ENCODE results near the gene AGXT2.
"Not testable (repeated sequence)": the region's sequence is repeated elsewhere in the genome, so short reads cannot be mapped to it uniquely, and the experiment has no call there.

Gene AGXT2

DNA sequence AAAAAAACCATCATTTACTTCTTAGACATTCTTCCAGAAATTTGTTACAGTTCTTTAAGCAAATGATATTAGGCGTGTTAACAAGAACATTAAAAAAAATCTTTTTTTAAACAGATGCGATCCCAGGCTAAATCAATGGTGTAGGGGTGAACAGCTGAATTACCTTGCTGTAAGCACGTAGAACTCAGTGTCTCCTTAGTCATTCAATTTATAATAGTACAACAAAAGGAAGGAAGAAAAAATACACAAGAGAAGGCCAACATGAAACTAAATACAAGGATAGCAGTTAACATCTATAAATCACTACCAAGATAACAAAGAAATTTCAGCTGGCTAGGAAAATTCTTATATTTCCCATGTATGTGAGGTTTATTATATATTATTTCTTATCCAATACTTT lies 35.4 kb downstream of the AGXT2 start:
- DNase-seq (ENCODE audit: low read depth): no peak

DNA sequence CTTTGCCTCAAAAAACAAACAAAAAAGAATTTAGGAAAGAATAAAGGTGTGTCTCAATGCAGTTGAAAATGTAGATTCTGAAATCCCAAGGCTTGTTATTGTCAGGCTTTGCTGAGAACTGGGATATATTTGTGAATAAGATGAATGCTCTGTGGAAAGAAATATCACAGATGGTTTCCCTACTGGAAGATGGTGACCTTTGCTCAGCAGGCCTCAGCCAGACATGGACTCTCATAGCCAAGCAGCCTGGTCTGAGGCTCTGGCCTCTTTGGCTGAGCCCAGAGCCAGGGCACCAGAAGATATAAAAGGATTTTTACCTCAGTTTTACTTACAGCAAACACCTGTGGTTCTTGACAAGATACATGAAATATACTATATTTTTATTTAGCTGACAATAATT lies 37.1 kb downstream of the AGXT2 start:
- no peak for DNase-seq (ENCODE audit: low read depth)

DNA sequence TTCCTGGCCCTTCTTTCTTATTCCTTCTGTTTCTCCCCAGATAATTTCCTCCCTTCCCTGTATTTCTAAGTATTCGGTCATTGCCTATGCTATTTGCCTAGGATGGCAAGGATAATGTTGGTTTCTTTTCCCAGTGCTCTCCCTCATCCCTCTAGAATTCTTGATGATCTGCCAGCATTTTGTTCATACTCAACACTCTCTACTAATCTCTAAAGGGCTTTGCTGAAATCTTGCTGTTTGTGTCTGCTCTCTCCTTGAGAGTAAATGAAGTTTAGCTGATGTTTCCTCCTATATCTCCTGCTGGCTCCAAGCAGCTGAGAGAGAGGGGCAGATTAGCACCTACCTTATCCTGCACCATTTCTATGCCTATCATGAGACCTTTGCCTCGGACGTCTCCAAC lies 38.1 kb downstream of the AGXT2 start:
- DNase-seq (ENCODE audit: low read depth): no peak

DNA sequence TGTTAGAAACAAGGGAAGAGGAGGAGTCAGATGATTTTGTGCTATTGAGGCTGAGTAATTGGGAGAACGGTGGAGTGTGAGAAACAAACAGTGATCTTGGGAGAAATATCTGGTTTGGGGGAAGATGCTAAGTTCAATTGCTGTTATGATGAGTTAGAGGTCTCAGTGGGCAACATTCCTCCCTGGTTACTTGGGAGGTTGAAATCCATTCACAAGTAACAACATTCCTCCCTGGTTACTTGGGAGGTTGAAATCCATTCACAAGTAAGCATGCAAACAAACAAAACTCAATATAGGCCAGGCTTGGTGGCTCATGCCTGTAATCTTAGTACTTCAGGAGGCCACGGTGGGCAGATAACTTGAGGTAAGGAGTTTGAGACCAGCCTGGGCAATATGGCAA lies 38.7 kb downstream of the AGXT2 start:
- no peak for DNase-seq (ENCODE audit: low read depth)

DNA sequence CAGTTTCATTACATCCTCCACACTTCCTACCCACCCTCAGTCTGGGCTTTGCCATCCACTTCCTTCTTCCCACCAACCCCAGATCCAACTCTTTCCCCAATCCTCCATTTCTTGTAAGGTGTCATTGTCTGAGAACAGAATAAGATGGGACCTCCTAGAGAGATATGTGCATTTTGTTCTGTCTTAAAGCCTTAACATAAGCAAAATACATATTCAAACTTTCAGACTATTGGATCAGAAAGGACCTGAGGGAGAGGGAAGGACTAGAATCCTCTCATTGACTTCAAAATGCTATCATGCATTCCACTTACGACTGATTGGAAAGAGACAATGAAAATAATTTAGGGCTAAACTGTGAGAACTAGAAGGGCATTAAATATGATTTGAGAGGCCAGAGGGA lies 43.0 kb downstream of the AGXT2 start:
- no peak for DNase-seq (ENCODE audit: low read depth)

DNA sequence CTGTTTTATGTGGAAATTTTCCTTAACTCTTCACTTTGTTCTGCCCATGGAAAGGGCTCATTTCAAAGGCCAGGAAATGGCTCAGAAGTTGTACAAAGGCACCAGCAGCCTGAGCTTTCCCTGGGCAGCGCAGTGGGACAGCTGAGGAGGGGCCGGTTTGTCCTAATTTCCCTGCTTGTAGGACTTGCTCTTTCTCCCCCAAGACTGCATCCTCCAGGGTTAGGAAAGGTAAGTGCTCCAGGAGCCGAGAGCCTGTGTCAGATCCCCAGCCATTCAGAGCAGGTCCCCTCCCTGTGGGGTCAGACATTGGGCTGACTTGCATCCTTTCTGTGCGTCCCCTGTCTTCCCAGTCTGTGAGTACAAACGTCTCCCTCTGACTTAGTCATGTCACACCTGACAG lies 43.5 kb downstream of the AGXT2 start:
- no peak for DNase-seq (ENCODE audit: low read depth)

DNA sequence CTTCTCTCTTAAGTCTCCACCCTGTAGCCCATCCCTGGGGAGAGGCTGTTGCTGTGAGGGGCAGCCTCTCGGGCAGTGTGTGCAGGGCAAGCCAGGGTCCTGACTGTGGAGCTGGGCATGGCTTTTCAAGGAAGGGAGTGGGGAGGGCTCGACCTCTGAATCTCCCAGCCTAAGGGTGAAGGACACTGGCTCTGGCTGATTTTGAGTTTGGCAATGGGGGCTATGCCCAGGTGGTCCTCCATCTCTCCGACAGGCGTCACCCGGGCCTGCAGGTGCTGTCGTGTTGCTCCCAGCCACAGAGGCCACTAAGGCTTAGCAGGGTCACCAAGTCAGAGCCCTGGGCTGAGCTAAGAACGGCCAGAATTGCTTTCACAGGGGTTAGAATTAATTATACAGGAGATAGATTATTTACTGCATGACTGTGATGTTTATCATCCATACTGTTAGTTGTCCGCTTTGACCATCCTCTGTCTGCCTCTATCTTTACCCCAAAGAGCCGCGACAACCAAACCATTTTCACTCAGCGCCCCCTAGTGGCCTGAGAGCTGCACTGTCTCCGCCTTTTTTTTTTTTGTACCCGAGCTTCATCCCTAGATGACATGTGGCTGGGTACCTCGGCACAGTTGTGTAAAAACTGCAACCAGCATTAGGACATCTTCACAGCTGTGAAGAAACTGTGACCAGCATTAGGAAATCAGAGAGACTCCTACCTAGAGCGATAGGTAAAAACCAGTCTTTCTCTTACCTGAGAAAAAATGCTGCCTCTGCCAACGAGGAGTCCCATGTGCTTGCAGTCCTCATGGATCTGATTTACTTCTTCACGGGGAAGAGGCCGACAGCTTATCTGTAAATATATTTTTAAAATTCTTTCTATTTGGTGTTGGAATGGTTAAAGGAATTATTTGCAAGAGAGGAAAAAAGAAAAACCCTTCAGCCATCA lies 44.5 kb downstream of the AGXT2 start:
- no peak for DNase-seq (ENCODE audit: low read depth)

DNA sequence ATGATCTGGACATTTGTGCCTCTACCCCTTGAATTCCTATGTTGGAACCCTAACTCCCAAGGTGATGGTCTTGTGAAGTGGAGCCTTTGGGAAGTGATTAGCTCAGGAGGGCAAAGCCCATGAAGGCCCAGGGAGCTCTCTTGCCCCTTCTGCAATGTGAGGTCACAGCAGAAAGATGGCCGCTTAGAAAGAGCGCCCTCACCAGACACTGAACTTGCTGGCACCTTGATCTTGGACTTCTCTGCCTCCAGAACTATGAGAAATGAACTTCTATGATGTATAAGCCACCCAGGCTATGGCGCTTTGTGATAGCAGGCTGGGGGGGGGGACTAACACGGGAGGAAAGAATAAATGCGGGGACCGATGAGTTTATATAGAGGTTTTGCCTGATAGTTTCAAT lies 45.3 kb downstream of the AGXT2 start:
- no peak for DNase-seq (ENCODE audit: low read depth)

DNA sequence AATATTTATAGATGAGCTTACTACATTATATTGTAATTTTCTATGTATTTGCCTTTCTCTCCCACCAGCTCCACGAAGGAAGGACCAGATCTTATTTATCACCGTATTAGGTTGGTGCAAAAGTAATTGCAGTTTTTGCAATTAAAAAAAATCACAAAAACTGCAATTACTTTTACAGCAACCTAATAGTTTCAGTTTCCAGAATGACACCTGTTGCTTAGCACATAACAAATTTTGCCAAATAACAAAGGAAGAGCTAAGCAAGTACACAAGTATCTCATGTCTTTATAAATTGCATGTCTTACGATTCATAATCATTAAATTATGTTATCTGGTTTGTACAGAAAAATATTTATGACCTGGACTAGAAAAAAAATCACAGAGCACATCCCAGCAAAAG lies 45.9 kb downstream of the AGXT2 start:
- DNase-seq (ENCODE audit: low read depth): no peak

DNA sequence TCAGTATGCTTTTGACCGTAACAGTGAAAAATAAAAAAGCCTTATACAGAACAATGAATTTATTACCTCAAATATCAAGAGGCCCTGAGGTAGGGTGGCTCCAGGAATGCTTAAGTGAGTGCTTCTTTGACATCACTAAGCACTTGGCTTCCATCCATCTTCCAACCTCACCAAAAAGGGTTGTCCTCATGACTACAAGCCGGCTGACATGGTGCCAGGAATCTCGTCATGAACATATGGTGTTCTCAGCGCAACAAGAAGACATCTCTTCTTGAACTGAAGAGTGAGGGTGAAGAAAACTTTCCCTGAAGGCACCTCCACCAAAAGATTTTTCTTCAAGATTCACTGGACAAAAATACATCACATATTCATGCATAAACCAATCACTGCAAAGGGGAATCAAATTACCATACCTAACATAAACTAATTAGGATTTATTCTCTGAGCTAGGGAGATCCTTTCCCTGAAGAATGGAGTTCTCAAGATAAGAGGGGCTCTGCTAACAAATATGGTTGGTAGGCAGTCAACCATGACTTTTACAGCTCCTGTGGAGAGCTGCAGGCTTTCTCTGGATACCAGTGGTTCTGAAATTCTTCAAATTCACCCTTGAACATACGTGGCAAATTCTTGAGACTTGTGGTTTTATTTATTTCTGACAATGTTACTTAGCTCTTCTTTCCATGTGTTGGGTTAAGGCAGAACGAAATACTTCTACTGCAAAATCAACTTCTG lies 49.5 kb downstream of the AGXT2 start:
- no peak for DNase-seq (ENCODE audit: low read depth)

DNA sequence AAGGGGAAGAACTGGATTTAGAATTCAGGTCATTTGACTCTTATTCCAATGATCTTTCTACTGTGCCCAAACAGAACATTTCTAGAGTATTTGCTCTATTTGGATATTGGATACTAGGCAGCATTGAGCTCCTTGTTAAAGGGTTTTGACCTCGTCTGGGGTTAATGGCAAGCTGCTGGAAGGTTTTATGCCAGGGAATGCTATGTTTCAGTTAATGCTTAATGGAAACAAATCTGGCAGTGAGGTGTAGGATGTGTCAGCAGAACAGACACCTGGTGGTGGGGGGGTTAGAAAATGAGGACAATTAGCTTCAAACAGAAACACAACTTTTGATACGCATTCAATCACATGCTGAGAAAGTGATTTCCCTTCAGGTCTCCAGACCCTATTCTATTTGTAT lies 51.5 kb downstream of the AGXT2 start:
- no peak for DNase-seq (ENCODE audit: low read depth)

DNA sequence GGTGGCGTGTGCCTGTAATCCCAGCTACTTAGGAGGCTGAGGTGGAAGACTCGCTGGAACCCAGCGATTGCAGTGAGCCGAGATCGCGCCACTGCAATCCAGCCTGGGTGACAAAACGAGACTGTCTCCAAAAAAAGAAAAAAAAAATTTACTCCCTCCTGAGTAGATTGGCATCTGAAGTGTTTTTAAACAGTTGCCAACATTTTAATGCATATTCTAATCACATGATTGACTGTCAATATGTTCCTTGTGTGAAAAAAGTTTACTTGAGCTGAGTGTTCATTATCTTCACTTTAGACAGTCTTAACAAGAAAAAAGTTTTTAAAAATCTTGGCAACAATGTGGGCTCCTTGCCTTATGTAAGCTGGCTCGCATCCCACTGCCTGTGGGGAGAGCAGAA lies 53.8 kb downstream of the AGXT2 start:
- no peak for DNase-seq (ENCODE audit: low read depth)

DNA sequence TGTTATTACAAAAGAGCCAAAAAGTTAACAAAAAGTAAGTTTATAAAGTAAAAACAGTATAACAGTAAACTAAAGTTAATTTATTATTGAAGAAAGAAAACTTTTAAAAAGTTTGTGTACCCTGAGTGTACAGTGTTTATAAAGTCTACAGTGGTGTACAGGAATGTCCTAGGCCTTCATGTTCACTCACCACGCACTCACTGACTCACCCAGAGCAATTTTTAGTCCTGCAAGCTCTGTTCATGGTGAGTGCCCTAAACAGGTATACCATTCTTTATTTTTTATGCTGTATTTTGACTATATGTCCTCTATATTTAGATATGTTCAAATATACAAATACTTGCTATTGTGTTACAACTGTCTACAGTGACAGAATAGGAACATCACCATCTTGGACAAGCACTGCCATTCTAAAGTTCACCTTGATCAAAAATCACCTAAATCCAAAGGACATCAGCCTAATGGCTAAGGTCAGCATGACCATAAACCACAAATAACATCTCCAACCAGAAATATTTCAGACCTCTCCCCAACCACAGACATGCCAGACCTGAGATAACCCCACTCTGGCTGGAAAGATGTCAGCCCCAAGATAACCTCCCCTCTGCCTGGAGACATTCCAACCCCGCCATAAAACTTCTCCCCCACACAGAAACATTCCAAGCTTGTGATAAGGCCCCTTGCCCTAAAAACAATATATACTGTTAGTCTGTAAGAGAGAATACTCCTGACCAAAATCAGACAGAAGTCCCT lies 56.1 kb downstream of the AGXT2 start:
- no peak for DNase-seq (ENCODE audit: low read depth)

DNA sequence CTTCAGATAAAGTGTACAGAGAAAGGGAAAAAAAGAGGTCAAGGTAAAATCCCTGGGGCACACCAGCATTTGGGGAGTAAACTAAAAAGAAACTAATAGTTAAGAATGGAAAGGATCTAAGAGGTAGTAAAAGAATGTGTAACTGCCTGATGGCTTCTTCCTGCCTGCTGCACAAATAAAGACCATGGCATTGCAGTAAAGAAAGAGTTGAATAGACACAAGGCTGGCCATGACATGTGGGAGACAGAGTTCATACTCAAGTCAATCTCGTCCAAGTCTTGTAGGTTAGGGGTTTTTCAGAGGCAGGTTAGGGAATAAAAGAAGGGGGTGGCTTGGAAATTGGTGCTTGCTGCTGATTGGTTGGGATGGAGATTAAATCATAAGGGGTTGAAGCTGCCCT lies 60.8 kb downstream of the AGXT2 start:
- no peak for DNase-seq (ENCODE audit: low read depth)

DNA sequence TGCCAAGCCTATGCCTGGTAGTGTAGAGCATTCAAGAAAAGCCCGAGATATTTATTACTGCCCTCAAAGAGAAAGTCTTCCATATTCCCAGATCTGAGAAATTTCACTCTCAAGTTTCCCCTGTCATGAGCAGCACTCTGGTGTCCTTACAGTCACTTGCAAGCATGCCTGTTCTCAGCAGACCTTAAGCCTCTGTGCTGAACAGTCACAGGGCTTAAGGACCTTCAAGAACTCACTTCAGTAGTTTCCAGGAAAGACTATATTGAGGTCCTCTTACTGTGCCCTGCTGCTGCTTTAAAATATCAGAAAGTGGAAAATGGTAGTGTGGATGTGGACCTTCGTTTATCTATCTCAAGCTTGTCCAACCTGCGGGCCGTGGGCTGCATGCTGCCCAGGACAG lies 64.9 kb downstream of the AGXT2 start:
- DNase-seq (ENCODE audit: low read depth): no peak

DNA sequence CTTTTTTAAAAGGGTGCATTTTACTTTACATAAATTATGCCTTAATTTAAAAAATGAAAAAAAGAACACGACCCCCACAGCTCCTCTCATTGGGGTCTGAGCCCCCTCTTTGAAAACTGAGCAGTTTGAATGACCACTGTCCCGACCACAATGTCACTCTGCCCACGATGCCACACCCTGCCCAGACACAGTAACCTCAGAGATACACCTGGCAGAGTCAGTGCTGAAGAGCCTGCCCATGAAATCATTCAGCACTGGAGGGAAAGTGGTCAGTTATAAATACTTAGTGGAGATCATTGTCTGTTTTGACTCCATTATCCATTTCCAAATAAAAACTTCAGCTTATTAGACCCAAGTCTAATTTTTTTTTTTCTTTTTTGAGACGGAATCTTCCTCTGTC lies 69.1 kb downstream of the AGXT2 start:
- DNase-seq (ENCODE audit: low read depth): no peak

DNA sequence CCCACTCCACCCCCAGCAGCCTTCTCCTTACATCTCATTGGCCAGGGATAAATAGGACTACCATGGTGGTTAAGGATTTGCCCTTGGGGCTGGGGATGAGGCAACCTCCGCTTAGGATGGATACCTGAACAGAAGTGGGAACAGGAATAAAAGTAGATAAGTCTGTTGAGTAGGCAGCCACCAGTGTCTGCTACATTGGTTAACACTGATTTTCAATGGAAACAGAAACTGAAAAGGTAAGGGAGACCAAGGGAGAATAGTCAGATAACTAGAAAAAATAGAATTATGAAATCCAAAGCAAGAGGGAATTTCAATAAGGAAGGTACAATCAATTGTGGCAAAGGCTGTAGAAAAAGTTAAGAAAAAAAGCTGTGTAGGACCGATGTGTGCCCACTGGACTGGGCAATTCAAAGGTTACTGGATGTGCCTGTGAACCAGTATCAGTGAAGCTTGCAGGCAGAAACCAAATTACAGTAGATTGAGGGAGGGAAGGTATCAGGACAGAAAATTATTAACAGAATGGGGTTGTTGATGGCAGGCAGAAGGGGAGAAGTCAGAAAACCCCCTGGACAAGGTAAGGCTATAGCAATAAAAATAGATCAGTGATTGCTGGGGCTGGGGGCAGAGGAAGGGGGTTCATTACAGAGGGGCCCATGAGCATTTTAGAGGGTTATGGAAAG lies 69.7 kb downstream of the AGXT2 start:
- DNase-seq (ENCODE audit: low read depth): no peak

DNA sequence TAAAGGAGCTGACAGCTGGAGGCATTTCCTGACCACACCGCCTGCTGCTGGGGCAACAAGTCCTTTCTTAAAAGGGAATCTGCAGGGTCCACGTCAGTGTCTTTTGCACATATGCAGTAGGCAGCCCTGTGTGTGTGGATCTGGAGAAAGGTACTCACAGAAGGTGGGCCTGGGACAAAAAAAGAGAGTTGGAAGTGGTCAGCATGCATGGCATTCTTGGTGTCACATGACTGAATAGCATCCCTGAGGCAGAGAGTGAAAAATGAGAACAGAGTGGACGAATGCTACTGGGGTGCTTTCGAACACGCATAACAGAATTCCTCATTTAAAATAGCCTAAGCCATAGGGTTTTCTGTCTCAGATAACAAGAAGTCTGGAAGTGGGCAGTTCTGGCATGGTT lies 71.4 kb downstream of the AGXT2 start:
- no peak for DNase-seq (ENCODE audit: low read depth)

DNA sequence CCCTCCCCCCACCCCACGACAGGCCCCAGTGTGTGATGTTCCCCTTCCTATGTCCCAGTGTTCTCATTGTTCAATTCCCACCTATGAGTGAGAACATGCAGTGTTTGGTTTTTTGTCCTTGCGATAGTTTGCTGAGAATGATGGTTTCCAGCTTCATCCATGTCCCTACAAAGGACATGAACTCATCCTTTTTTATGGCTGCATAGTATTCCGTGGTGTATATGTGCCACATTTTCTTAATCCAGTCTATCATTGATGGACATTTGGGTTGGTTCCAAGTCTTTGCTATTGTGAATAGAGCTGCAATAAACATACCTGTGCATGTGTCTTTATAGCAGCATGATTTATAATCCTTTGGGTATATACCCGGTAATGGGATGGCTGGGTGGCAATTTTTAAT lies 76.1 kb downstream of the AGXT2 start:
- DNase-seq (ENCODE audit: low read depth): not testable (repeated sequence)

DNA sequence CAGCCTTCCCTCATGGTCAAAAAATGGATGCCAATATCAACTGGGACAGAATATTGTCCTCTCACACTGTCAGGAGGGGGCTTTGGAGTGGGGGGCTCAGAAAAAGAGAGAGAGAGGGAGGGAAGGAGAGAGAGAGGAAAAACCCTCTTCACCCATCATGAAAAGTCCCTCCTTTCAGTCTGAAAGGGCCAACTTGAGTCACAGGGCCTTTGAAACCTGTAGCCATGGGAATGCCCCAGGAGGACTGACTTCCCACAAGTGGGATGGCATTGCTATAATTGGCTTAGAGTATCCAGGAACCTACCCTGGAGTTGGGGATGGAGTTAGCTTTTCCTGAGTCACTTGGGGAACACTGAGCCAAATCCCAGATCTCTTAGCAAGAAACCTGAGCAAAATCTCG lies 77.2 kb downstream of the AGXT2 start:
- no peak for DNase-seq (ENCODE audit: low read depth)

DNA sequence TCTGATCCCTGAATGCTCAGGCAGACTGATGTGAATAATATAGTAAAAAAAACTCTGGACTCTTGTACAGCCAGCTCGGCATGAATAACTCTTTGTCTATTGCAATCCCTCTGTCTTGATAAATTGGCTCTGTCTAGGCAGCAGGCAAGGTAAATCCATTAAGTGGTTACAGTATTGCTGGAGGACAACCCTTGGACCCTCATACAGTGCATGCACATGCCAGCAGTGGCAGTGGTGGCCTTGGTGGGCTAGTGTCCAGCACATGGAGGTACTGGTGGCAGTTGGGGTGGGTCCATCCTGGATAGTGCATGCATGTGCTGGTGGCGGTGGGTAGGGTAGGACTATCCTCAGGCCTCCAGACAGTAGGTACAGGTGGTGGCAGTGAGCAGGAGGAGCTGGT lies 79.5 kb downstream of the AGXT2 start:
- DNase-seq (ENCODE audit: low read depth): no peak

DNA sequence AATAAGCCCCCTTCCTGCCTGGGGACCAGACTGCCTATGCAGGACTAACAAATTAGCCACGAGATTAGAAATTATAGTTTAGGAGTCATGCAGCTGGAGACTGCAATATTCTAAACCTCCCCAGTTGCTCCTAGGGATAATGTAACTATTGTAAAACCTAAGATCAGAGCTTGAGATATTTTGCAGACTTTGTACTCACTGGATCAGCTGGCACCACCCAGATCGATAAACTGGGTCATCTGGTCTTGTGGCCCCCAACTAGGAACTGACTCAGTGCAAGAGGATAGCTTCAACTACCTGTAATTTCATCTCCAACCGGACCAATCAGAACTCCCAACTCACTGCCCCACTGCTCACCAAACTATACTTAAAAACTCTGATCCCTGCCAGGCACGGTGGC lies 80.2 kb downstream of the AGXT2 start:
- no peak for DNase-seq (ENCODE audit: low read depth)

Measured in stimulated activated CD8-positive, alpha-beta memory T cell treated with anti-CD3 and anti-CD28 coated beads, Interleukin-12 subunit alpha, Interleukin-12 subunit beta, amount 100 ng/mL, for 4 hours (primary cell).